Caco-2 (cell line): ENCODE measurements around the gene LATS1. TPM values are rescaled to one million over a fixed set of nuclear protein-coding genes. Genes with fewer than 3 reads are reported as not detected.
A peak's percentile ranks its signal among the peaks of the same experiment; 100 is the strongest.

Source experiments
- BruUV-seq: library from RNA; stranded (reverse); fragments of 400-500 nt; replicated peaks from 2 replicates; lab custom pipeline; 2021; lab: Mats Ljungman, UMichigan
- CTCF ChIA-PET: fragments of 300-600 bp; sonication (Branson Sonifier 250); formaldehyde crosslinking; loops from one replicate; lab custom pipeline; 2022; ENCODE audit warnings: antibody characterized with exemption; lab: Charles Lee
- POLR2A ChIA-PET: fragments of 300-600 bp; sonication (Branson Sonifier 250); formaldehyde crosslinking; loops from one replicate; lab custom pipeline; 2022; ENCODE audit warnings: antibody characterized with exemption; lab: Charles Lee
- DNase-seq, 2 experiments: peaks; one replicate each; pipeline versions ENCODE4 v3.0.0 to v3.0.0-alpha.2; 2020 to 2022
- H3K27me3 ChIP-seq: replicated peaks from 2 replicates; pipeline ENCODE4 v1.6.0; 2011; ENCODE audit warnings: low read length; ENCODE audit not compliant: control insufficient read depth, insufficient read depth
- H3K36me3 ChIP-seq: 2 replicates; pipeline ENCODE4 v1.5.1; 2011; ENCODE audit warnings: low read length; ENCODE audit not compliant: control insufficient read depth, insufficient read depth
- H3K4me1 ChIP-seq: fragments of 250-450 bp; sonication (Bioruptor Pico); 2 replicates; pipeline ENCODE4 v1.5.1; 2020; ENCODE audit warnings: mild to moderate bottlenecking
- H3K4me3 ChIP-seq: 2 replicates; pipeline ENCODE4 v1.5.1; 2011; ENCODE audit warnings: low read depth, mild to moderate bottlenecking, control low read depth, low read length
- H3K9me3 ChIP-seq: fragments of 250-450 bp; sonication (Bioruptor Pico); 2 replicates; pipeline ENCODE4 v1.5.1; 2020; ENCODE audit warnings: mild to moderate bottlenecking, moderate library complexity
- H3K27ac Mint-ChIP-seq: one replicate; pipeline ENCODE4 v1.8.0; 2022; ENCODE audit warnings: mixed read lengths; ENCODE audit not compliant: unreplicated experiment
- H3K27me3 Mint-ChIP-seq: one replicate; pipeline ENCODE4 v1.8.0; 2022; ENCODE audit warnings: mixed read lengths; ENCODE audit not compliant: insufficient read depth, unreplicated experiment
- H3K36me3 Mint-ChIP-seq: one replicate; pipeline ENCODE4 v1.8.0; 2022; ENCODE audit warnings: mild to moderate bottlenecking, mixed read lengths; ENCODE audit not compliant: insufficient read depth, unreplicated experiment
- H3K4me1 Mint-ChIP-seq: one replicate; pipeline ENCODE4 v1.8.0; 2022; ENCODE audit warnings: low read depth, mixed read lengths; ENCODE audit not compliant: unreplicated experiment
- H3K4me3 Mint-ChIP-seq: one replicate; pipeline ENCODE4 v1.8.0; 2022; ENCODE audit warnings: mild to moderate bottlenecking, moderate library complexity, mixed read lengths; ENCODE audit not compliant: unreplicated experiment
- H3K9me3 Mint-ChIP-seq: one replicate; pipeline ENCODE4 v1.8.0; 2022; ENCODE audit warnings: mixed read lengths; ENCODE audit not compliant: unreplicated experiment
- intact Hi-C: fragments of 100-400 bp; cut with micrococcal nuclease; formaldehyde crosslinking; loops from one replicate; pipeline ENCODE4 v1.10.0; 2022; ENCODE audit not compliant: unreplicated experiment
- total RNA-seq: library from RNA; stranded (reverse); gene quantifications from 2 replicates; pipeline ENCODE4 v1.2.3, GENCODE V29; 2022
- TF ChIP-seq, protein P1 (sequence below), 2 experiments: fragments of 200-600 bp in 1 of 2; IDR thresholded peaks; 1 replicate in 1 of 2; 2 replicates in 1 of 2; pipeline versions ENCODE4 v1.5.1 to v1.8.0; 2011 to 2022; ENCODE audit warnings: antibody characterized with exemption in 1 of 2, control low read depth in 1 of 2, inconsistent platforms in 1 of 2, low read depth in 1 of 2, low read length in 1 of 2, mild to moderate bottlenecking in 1 of 2, moderate library complexity in 1 of 2; ENCODE audit not compliant: insufficient read depth in 1 of 2, severe bottlenecking in 1 of 2, unreplicated experiment in 1 of 2

LATS1 gene
- total RNA-seq, 1 experiment from 2014 or later = 28.7 TPM

DNA sequence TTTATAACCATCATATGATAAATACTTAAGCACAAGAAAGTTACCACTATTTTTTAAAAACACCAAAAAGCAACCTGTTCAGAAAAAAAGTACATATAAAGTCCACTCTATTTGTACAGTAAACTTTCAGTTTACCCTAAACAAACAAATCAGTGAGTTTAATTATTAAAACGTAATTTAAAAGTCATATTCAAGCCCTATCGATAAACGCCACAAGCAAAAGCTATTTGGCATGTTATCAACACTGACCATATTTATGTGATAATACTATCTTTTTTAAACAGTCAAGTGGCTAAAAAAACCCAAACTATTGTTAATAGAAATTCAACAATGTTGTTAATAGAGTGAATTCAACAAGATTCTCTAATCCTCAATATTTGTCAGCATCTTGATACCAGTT, 71.3 kb downstream of the LATS1 start:
- Mint-ChIP-seq H3K27me3 (no peaks in the 10 kb centered on the region), H3K9me3 (no peaks in the 10 kb centered on the region), H3K4me1 (no peaks in the 10 kb centered on the region), H3K27ac (no peak overlapping the region), H3K36me3 (peaks cover 10% of the 10 kb centered on the region), H3K4me3 (peak overlapping the region; percentile 84)
- BruUV-seq = no TSS peak
- Histone ChIP-seq H3K4me3 (peak overlapping the region; percentile 68), H3K4me1 (0 out of 2 replicates have a peak, but pooled peaks cover 10% of the 10 kb centered on the region), H3K36me3 (no peaks in the 10 kb centered on the region), H3K9me3 (no peaks in the 10 kb centered on the region), H3K27me3 (no peaks in the 10 kb centered on the region)
- ChIA-PET POLR2A (no interaction called here), CTCF (interaction anchor here (1.9 kb wide), 1 partner anchor 81 kb away, joined by 13 read pairs; the partner anchor contains the start of gene GINM1)
- TF ChIP-seq, protein P1, sequence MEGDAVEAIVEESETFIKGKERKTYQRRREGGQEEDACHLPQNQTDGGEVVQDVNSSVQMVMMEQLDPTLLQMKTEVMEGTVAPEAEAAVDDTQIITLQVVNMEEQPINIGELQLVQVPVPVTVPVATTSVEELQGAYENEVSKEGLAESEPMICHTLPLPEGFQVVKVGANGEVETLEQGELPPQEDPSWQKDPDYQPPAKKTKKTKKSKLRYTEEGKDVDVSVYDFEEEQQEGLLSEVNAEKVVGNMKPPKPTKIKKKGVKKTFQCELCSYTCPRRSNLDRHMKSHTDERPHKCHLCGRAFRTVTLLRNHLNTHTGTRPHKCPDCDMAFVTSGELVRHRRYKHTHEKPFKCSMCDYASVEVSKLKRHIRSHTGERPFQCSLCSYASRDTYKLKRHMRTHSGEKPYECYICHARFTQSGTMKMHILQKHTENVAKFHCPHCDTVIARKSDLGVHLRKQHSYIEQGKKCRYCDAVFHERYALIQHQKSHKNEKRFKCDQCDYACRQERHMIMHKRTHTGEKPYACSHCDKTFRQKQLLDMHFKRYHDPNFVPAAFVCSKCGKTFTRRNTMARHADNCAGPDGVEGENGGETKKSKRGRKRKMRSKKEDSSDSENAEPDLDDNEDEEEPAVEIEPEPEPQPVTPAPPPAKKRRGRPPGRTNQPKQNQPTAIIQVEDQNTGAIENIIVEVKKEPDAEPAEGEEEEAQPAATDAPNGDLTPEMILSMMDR (IDR thresholded peaks at IDR 0.05; ENCODE audit: insufficient read depth in 1 of 2, low read depth in 1 of 2, low read length in 1 of 2, severe bottlenecking in 1 of 2, unreplicated experiment in 1 of 2) = no peak
- intact Hi-C loops = no loop called here
- DNase-seq = no peak

DNA sequence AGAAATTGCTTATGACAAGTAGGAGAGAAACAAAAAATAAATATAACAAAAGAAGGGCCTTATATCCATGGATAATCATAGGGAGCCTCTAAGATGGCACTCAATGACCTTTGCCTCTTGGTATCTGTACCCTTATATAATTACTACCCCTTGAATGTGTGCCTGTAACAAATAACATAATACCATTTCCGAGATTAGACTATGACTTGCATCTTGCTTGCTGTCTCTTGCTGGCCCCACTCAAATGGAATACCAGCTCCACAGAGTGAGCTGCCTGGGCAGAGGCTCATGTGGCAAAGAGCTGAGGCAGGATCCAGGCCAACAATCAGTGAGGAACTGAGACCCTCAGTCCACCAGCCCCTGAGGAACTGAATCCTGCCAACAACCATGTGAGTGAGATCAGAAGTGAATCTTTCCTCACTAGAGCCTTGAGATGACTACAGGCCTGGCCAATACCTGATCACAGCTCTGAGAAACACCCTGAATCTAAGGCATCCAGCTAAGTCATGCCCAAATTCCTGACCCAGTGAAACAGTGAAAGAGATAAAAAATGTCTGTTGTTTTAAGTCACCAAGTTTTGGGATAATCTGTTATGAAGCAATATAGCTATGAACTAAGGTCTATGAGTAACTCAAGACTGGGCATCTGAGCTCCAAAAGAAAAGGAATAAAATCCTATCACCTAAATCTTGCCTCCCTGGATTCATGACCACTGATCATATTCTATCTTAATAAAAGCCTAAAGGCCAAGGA, 74.9 kb downstream of the LATS1 start:
- H3K36me3 ChIP-seq = no peaks in the 10 kb centered on the region
- BruUV-seq = no TSS peak
- H3K27me3 ChIP-seq = no peaks in the 10 kb centered on the region
- H3K4me1 ChIP-seq = 0 out of 2 replicates have a peak, but pooled peaks cover 6% of the 10 kb centered on the region
- H3K4me3 ChIP-seq = no peak overlapping the region
- intact Hi-C loops = no loop called here
- ChIA-PET CTCF (no interaction called here), POLR2A (no interaction called here)
- H3K4me1 Mint-ChIP-seq = no peaks in the 10 kb centered on the region
- no peaks in the 10 kb centered on the region for H3K27me3 Mint-ChIP-seq
- TF ChIP-seq, protein P1 (IDR thresholded peaks at IDR 0.05; ENCODE audit: insufficient read depth in 1 of 2, low read depth in 1 of 2, low read length in 1 of 2, severe bottlenecking in 1 of 2, unreplicated experiment in 1 of 2) = no peak
- no peaks in the 10 kb centered on the region for H3K9me3 Mint-ChIP-seq
- DNase-seq = no peak
- peaks cover 6% of the 10 kb centered on the region for H3K36me3 Mint-ChIP-seq
- H3K4me3 Mint-ChIP-seq = no peak overlapping the region
- no peaks in the 10 kb centered on the region for H3K9me3 ChIP-seq
- H3K27ac Mint-ChIP-seq = no peak overlapping the region

GRCh38 chr6:149636124-149636523, 81.8 kb downstream of the LATS1 start:
- no peaks in the 10 kb centered on the region for H3K36me3 ChIP-seq
- Mint-ChIP-seq H3K4me1 (no peaks in the 10 kb centered on the region), H3K27ac (no peak overlapping the region), H3K27me3 (no peaks in the 10 kb centered on the region), H3K36me3 (peaks cover 6% of the 10 kb centered on the region), H3K9me3 (no peaks in the 10 kb centered on the region), H3K4me3 (no peak overlapping the region)
- CTCF ChIA-PET = no interaction called here
- POLR2A ChIA-PET = no interaction called here
- TF ChIP-seq, protein P1 (IDR thresholded peaks at IDR 0.05; ENCODE audit: insufficient read depth in 1 of 2, low read depth in 1 of 2, low read length in 1 of 2, severe bottlenecking in 1 of 2, unreplicated experiment in 1 of 2) = no peak
- H3K27me3 ChIP-seq = no peaks in the 10 kb centered on the region
- BruUV-seq = no TSS peak
- intact Hi-C loops = no loop called here
- DNase-seq = no peak
- no peaks in the 10 kb centered on the region for H3K9me3 ChIP-seq
- no peaks in the 10 kb centered on the region for H3K4me1 ChIP-seq
- H3K4me3 ChIP-seq = no peak overlapping the region
